RWPE2 (cell line): ENCODE measurements around the gene TNFRSF13B.

ENCODE experiments used
- ATAC-seq: fragments of 200-7000 bp; cut with Tn5 transposase; 3 replicates; pipeline ENCODE4 v1.9.1; 2021; ENCODE audit warnings: low read depth
- DNase-seq: peaks from one replicate; pipeline ENCODE4 v3.0.0-alpha.2; 2020; ENCODE audit warnings: low spot score
- H3K27ac ChIP-seq: fragments of 450-650 bp; 2 replicates; pipeline ENCODE4 v1.5.1; 2017; ENCODE audit warnings: mild to moderate bottlenecking; ENCODE audit not compliant: poor library complexity, severe bottlenecking
- H3K27me3 ChIP-seq: fragments of 250-450 bp; sonication (Bioruptor Pico); 2 replicates; pipeline ENCODE4 v1.5.1; 2021; ENCODE audit warnings: mild to moderate bottlenecking, moderate library complexity; ENCODE audit not compliant: insufficient read depth, poor library complexity, severe bottlenecking
- H3K36me3 ChIP-seq: fragments of 250-450 bp; sonication (Bioruptor Pico); 2 replicates; pipeline ENCODE4 v1.5.1; 2020; ENCODE audit warnings: low read depth, mild to moderate bottlenecking, moderate library complexity
- H3K4me1 ChIP-seq: fragments of 250-450 bp; sonication (Bioruptor Pico); 2 replicates; pipeline ENCODE4 v1.5.1; 2021; ENCODE audit warnings: mild to moderate bottlenecking, moderate library complexity; ENCODE audit not compliant: insufficient read depth, poor library complexity, severe bottlenecking
- H3K4me3 ChIP-seq: fragments of 250-450 bp; sonication (Bioruptor Pico); 2 replicates; pipeline ENCODE4 v1.5.1; 2021; ENCODE audit warnings: mild to moderate bottlenecking, moderate library complexity; ENCODE audit not compliant: severe bottlenecking
- H3K9me3 ChIP-seq: fragments of 250-450 bp; sonication (Bioruptor Pico); 2 replicates; pipeline ENCODE4 v1.5.1; 2021; ENCODE audit warnings: mild to moderate bottlenecking, moderate library complexity; ENCODE audit not compliant: severe bottlenecking
- TF ChIP-seq, protein P1 (sequence below): fragments of 450-650 bp; IDR thresholded peaks from one replicate; pipeline ENCODE4 v1.5.1; 2017; ENCODE audit warnings: mild to moderate bottlenecking, moderate library complexity; ENCODE audit not compliant: poor library complexity, severe bottlenecking

TNFRSF13B gene

GRCh38 chr17:16989230-16989952 is 17.5 kb upstream of the TNFRSF13B start:
- no peaks in the 10 kb centered on the region for H3K27me3 ChIP-seq
- H3K4me3 ChIP-seq, result no peak overlapping the region
- DNase-seq, result no peak
- no peaks in the 10 kb centered on the region for H3K4me1 ChIP-seq
- no peak overlapping the region for H3K27ac ChIP-seq
- no peaks in the 10 kb centered on the region for H3K36me3 ChIP-seq
- ATAC-seq, result no peak
- TF ChIP-seq, protein P1, sequence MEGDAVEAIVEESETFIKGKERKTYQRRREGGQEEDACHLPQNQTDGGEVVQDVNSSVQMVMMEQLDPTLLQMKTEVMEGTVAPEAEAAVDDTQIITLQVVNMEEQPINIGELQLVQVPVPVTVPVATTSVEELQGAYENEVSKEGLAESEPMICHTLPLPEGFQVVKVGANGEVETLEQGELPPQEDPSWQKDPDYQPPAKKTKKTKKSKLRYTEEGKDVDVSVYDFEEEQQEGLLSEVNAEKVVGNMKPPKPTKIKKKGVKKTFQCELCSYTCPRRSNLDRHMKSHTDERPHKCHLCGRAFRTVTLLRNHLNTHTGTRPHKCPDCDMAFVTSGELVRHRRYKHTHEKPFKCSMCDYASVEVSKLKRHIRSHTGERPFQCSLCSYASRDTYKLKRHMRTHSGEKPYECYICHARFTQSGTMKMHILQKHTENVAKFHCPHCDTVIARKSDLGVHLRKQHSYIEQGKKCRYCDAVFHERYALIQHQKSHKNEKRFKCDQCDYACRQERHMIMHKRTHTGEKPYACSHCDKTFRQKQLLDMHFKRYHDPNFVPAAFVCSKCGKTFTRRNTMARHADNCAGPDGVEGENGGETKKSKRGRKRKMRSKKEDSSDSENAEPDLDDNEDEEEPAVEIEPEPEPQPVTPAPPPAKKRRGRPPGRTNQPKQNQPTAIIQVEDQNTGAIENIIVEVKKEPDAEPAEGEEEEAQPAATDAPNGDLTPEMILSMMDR, result no peak
- H3K9me3 ChIP-seq, result no peaks in the 10 kb centered on the region

GRCh38 chr17:16988749-16989229 is 16.9 kb upstream of the TNFRSF13B start:
- Histone ChIP-seq H3K27me3 (no peaks in the 10 kb centered on the region), H3K4me3 (no peak overlapping the region), H3K36me3 (no peaks in the 10 kb centered on the region), H3K9me3 (no peaks in the 10 kb centered on the region), H3K4me1 (no peaks in the 10 kb centered on the region), H3K27ac (no peak overlapping the region)
- no peak for DNase-seq
- ATAC-seq, result no peak
- TF ChIP-seq, protein P1, result no peak

GRCh38 chr17:16987830-16988601 is 16.1 kb upstream of the TNFRSF13B start:
- no peaks in the 10 kb centered on the region for H3K36me3 ChIP-seq
- H3K27ac ChIP-seq, result no peak overlapping the region
- DNase-seq (no peak), ATAC-seq (peak; percentile 72)
- H3K9me3 ChIP-seq, result no peaks in the 10 kb centered on the region
- TF ChIP-seq, protein P1, result no peak
- no peak overlapping the region for H3K4me3 ChIP-seq
- no peaks in the 10 kb centered on the region for H3K4me1 ChIP-seq
- no peaks in the 10 kb centered on the region for H3K27me3 ChIP-seq

DNA sequence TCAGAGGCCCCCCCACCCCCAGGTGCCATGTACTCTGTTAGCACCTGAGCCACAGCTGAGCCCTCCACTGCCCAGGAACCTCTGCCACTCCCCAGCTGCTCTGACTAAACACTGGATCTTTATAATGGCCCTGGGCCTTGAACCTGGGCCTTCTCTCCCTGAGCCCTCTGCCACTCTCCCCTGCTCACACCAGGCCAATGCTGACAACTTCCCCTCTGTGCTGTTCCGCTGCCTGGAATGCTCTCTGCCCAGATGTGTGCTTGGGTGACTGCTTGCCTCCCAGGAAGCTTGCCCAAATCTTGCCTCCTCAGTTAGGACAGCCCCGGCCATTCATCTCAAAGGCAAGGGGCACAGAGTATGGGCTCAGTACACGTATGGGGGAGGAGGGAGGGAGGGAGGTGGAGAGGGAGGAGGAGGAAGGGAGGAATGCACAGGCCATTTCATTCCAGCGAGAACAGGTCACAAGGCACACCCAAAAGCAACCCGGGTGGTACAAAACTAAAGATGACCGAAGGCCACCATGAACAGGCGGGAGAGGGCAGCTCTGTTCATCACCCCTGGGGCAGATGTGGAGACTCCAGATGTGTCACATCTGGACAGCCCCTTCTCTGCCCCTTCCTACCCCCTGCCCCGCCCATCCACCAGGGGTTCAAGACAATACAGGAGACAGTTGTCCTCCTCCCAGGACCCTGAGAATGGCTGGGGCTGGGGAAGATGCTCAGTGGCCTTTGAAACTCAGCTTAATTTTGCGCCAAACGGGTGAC is 15.3 kb upstream of the TNFRSF13B start:
- DNase-seq (no peak), ATAC-seq (no peak)
- Histone ChIP-seq H3K4me3 (no peak overlapping the region), H3K4me1 (no peaks in the 10 kb centered on the region), H3K27ac (no peak overlapping the region), H3K9me3 (no peaks in the 10 kb centered on the region), H3K27me3 (no peaks in the 10 kb centered on the region), H3K36me3 (no peaks in the 10 kb centered on the region)
- TF ChIP-seq, protein P1, result no peak
